ENCODE measurements around the gene C12orf54.
"Not testable (repeated sequence)": the region's sequence is repeated elsewhere in the genome, so short reads cannot be mapped to it uniquely, and the experiment has no call there.

C12orf54 gene

GRCh38 chr12:48512855-48513254, 30.6 kb downstream of the C12orf54 start:
- peak; percentile 30 for DNase-seq (ENCODE audit: low read depth)
- H3K4me3 ChIP-seq (ENCODE audit: low read depth, low read length): no peak overlapping the region
- TF ChIP-seq CTCF (IDR thresholded peaks at IDR 0.05; ENCODE audit: low read depth, low read length, missing control alignments): no peak

GRCh38 chr12:48514728-48515127, 32.4 kb downstream of the C12orf54 start:
- no peak for TF ChIP-seq CTCF (IDR thresholded peaks at IDR 0.05; ENCODE audit: low read depth, low read length, missing control alignments)
- H3K4me3 ChIP-seq (ENCODE audit: low read depth, low read length): no peak overlapping the region
- DNase-seq (ENCODE audit: low read depth): no peak

- H3K4me3 ChIP-seq (ENCODE audit: low read depth, low read length); DNase-seq (ENCODE audit: low read depth): not testable (repeated sequence)
Observed at GRCh38 chr12:48520381-48520780, 38.1 kb downstream of the C12orf54 start.

- no peak within 1 kb of the TSS for H3K4me3 ChIP-seq (ENCODE audit: low read depth, low read length)
- no peak for TF ChIP-seq CTCF (IDR thresholded peaks at IDR 0.05; ENCODE audit: low read depth, low read length, missing control alignments)
- DNase-seq (ENCODE audit: low read depth): no peak
Observed at GRCh38 chr12:48525332-48525731, 43.0 kb downstream of the C12orf54 start, which contains the start of gene OR8S1. OR8S1 (plus strand) TSS chr12:48525632; CDS start chr12:48525632, 0 bp downstream.

GRCh38 chr12:48527891-48528670, 45.8 kb downstream of the C12orf54 start:
- no peak for TF ChIP-seq CTCF (IDR thresholded peaks at IDR 0.05; ENCODE audit: low read depth, low read length, missing control alignments)
- no peak overlapping the region for H3K4me3 ChIP-seq (ENCODE audit: low read depth, low read length)
- no peak for DNase-seq (ENCODE audit: low read depth)

- no peak for DNase-seq (ENCODE audit: low read depth)
- TF ChIP-seq CTCF (IDR thresholded peaks at IDR 0.05; ENCODE audit: low read depth, low read length, missing control alignments): no peak
- no peak overlapping the region for H3K4me3 ChIP-seq (ENCODE audit: low read depth, low read length)
Observed at GRCh38 chr12:48532601-48533000, 50.3 kb downstream of the C12orf54 start.

GRCh38 chr12:48536602-48537001, 54.3 kb downstream of the C12orf54 start:
- no peak for DNase-seq (ENCODE audit: low read depth)
- no peak overlapping the region for H3K4me3 ChIP-seq (ENCODE audit: low read depth, low read length)
- no peak for TF ChIP-seq CTCF (IDR thresholded peaks at IDR 0.05; ENCODE audit: low read depth, low read length, missing control alignments)

All from GM12864 (cell line).